ENCODE measurements around the gene TRMT11. TPM values are rescaled to one million over a fixed set of nuclear protein-coding genes. Genes with fewer than 3 reads are reported as not detected.
A peak's percentile ranks its signal among the peaks of the same experiment; 100 is the strongest.

Gene TRMT11
- polyA plus RNA-seq, 1 donor = 24.3 TPM

DNA sequence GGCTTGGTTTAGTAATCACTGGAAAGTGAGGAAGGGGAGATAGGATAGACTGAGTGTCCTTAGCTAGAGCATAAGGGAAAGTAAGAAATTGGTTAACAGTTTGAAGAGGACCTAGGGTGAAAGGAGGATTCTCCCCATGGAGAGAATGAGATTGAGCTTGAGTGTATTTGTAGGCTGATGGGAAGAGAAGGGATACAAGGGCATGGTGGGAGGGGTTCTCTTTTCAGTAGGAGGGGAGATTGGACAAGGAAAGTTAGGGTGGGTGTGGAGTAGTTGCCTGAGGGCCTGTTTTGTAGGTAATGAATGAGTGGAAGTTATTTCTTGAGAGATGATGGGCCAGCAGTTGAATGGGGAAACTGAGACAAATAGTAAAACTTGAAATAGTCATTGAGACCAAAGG is 1.9 kb downstream of the TRMT11 start:
- no peaks in the 10 kb centered on the region for H3K27me3 ChIP-seq (ENCODE audit: control insufficient read depth, insufficient read depth, low read length)
- DNase-seq = no peak
- no peak overlapping the region for H3K4me3 ChIP-seq (ENCODE audit: low read length)
- H3K9me3 ChIP-seq (ENCODE audit: control insufficient read depth, low read depth, low read length) = no peaks in the 10 kb centered on the region
- peaks cover 16% of the 10 kb centered on the region for H3K4me1 ChIP-seq (ENCODE audit: control insufficient read depth, insufficient read depth, low read length)
- H3K27ac ChIP-seq (ENCODE audit: low read length) = no peak overlapping the region
- H3K36me3 ChIP-seq (ENCODE audit: control insufficient read depth, insufficient read depth, low read length) = no peaks in the 10 kb centered on the region

DNA sequence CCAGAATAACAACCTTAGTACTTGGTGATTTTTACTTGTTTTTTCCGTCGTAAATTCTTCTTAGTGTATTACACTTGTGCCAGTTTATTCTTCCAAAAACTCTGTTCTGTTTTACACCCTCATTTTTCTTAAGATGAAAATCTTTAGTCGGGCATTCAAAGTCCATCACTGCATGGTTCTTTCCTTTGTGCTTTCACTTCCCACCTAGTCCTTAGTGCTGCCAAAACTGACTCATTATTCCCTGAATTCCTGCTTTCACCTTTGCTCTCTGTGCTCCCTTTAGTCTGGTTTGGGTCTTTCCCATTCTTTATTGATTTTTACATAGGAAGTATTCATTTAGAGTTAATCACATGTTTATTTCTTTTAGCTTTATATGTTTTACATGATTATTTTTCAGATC is 3.3 kb downstream of the TRMT11 start:
- no peaks in the 10 kb centered on the region for H3K27me3 ChIP-seq (ENCODE audit: control insufficient read depth, insufficient read depth, low read length)
- peaks cover 13% of the 10 kb centered on the region for H3K4me1 ChIP-seq (ENCODE audit: control insufficient read depth, insufficient read depth, low read length)
- H3K27ac ChIP-seq (ENCODE audit: low read length) = no peak overlapping the region
- no peaks in the 10 kb centered on the region for H3K9me3 ChIP-seq (ENCODE audit: control insufficient read depth, low read depth, low read length)
- peak in 1 of 2 donors; percentile 61 for DNase-seq
- no peak overlapping the region for H3K4me3 ChIP-seq (ENCODE audit: low read length)
- WGBS (ENCODE audit: insufficient coverage, low lambda C conversion rate) = 74% methylated on average over 3 of the region's 3 CpGs
- no peaks in the 10 kb centered on the region for H3K36me3 ChIP-seq (ENCODE audit: control insufficient read depth, insufficient read depth, low read length)

GRCh38 chr6:125991653-125992052 is 5.3 kb downstream of the TRMT11 start:
- peaks cover 7% of the 10 kb centered on the region for H3K4me1 ChIP-seq (ENCODE audit: control insufficient read depth, insufficient read depth, low read length)
- no peak overlapping the region for H3K27ac ChIP-seq (ENCODE audit: low read length)
- no peak for DNase-seq
- H3K27me3 ChIP-seq (ENCODE audit: control insufficient read depth, insufficient read depth, low read length) = no peaks in the 10 kb centered on the region
- H3K36me3 ChIP-seq (ENCODE audit: control insufficient read depth, insufficient read depth, low read length) = no peaks in the 10 kb centered on the region
- H3K4me3 ChIP-seq (ENCODE audit: low read length) = no peak overlapping the region
- WGBS (ENCODE audit: insufficient coverage, low lambda C conversion rate) = 71% methylated on average over 1 of the region's 1 CpG
- H3K9me3 ChIP-seq (ENCODE audit: control insufficient read depth, low read depth, low read length) = no peaks in the 10 kb centered on the region

DNA sequence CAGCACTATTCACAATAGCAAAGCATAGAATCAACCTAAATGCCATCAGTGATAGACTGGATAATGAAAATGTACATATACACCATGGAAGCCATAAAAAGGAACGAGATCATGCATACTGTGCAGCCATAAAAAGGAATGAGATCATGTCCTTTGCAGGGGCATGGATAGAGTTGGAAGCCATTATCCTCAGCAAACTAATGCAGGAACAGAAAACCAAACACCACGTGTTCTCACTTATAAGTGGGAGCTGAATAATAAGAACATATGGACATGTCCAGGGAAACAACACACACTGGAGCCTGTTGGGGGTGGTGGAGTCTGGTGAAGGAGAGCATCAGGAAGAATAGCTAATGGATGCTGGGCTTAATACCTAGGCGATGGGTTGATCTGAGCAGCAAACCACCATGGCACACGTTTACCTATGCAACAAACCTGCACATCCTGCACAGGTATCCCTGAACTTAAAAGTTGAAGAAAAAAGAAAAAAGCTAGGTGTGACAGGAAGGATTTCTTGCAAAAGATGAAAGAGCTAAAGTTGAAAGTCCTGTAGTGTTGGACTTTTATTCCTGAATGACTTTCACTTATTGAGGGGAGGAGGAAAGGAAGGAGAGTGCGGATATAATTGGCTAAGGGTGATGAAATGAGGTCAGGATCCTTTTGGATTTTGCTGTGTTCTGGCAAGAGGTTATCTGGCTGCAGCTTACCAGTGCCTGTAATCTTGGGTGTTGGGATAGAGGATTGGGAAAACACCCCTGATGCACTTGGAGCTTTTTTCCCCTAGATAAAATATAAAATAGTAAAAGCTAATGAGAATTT is 8.5 kb downstream of the TRMT11 start:
- Histone ChIP-seq H3K4me1 (ENCODE audit: control insufficient read depth, insufficient read depth, low read length) (no peaks in the 10 kb centered on the region), H3K27ac (ENCODE audit: low read length) (no peak overlapping the region), H3K27me3 (ENCODE audit: control insufficient read depth, insufficient read depth, low read length) (no peaks in the 10 kb centered on the region), H3K36me3 (ENCODE audit: control insufficient read depth, insufficient read depth, low read length) (peaks cover 3% of the 10 kb centered on the region), H3K4me3 (ENCODE audit: low read length) (no peak overlapping the region), H3K9me3 (ENCODE audit: control insufficient read depth, low read depth, low read length) (no peaks in the 10 kb centered on the region)
- DNase-seq = peak in 1 of 2 donors; percentile 34
- 0% methylated on average over 1 of the region's 5 CpGs for WGBS (ENCODE audit: insufficient coverage, low lambda C conversion rate)

DNA sequence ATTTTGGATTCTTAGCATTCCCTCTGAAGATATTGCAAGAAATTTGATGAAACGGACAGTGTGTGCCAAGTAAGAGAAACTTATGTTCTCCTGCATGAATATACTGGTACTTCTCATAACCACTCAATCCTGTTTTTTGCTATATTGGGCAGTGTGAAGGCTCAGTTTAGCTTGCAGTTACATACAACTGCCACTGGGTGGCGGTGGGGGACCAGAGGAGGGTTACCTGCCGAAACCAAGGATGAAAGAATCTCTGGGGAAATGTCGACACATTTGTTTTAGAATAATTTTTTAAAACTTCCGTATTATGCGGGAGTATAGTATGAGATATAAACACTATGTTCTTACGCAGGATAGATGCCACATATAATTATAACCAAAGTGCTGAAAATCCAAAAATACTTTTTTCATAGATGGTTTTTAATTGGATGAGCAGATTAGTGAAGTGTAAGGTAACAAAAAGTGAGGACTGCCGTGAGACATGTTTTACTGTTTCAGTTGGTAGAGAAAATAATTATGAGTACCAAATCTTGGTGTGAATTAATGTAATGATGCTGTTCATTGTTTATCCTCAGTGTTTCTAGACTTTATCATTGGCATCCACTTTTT is 9.7 kb downstream of the TRMT11 start:
- WGBS (ENCODE audit: insufficient coverage, low lambda C conversion rate) = 21% methylated on average over 6 of the region's 8 CpGs
- H3K4me1 ChIP-seq (ENCODE audit: control insufficient read depth, insufficient read depth, low read length) = no peaks in the 10 kb centered on the region
- H3K9me3 ChIP-seq (ENCODE audit: control insufficient read depth, low read depth, low read length) = no peaks in the 10 kb centered on the region
- peak in 1 of 2 donors; percentile 55 for DNase-seq
- H3K27ac ChIP-seq (ENCODE audit: low read length) = no peak overlapping the region
- H3K4me3 ChIP-seq (ENCODE audit: low read length) = no peak overlapping the region
- peaks cover 11% of the 10 kb centered on the region for H3K36me3 ChIP-seq (ENCODE audit: control insufficient read depth, insufficient read depth, low read length)
- H3K27me3 ChIP-seq (ENCODE audit: control insufficient read depth, insufficient read depth, low read length) = no peaks in the 10 kb centered on the region

- Histone ChIP-seq H3K36me3 (ENCODE audit: control insufficient read depth, insufficient read depth, low read length) (peaks cover 20% of the 10 kb centered on the region), H3K4me1 (ENCODE audit: control insufficient read depth, insufficient read depth, low read length) (no peaks in the 10 kb centered on the region), H3K9me3 (ENCODE audit: control insufficient read depth, low read depth, low read length) (no peaks in the 10 kb centered on the region), H3K27me3 (ENCODE audit: control insufficient read depth, insufficient read depth, low read length) (no peaks in the 10 kb centered on the region), H3K4me3 (ENCODE audit: low read length) (no peak overlapping the region), H3K27ac (ENCODE audit: low read length) (no peak overlapping the region)
- no peak for DNase-seq
- 98% methylated on average over 7 of the region's 8 CpGs for WGBS (ENCODE audit: insufficient coverage, low lambda C conversion rate)
Measured at GRCh38 chr6:126002755-126003679, 16.7 kb downstream of the TRMT11 start.

GRCh38 chr6:126007800-126008199 is 21.5 kb downstream of the TRMT11 start:
- Histone ChIP-seq H3K9me3 (ENCODE audit: control insufficient read depth, low read depth, low read length) (no peaks in the 10 kb centered on the region), H3K27me3 (ENCODE audit: control insufficient read depth, insufficient read depth, low read length) (no peaks in the 10 kb centered on the region), H3K4me3 (ENCODE audit: low read length) (no peak overlapping the region), H3K4me1 (ENCODE audit: control insufficient read depth, insufficient read depth, low read length) (no peaks in the 10 kb centered on the region), H3K36me3 (ENCODE audit: control insufficient read depth, insufficient read depth, low read length) (peaks cover 33% of the 10 kb centered on the region), H3K27ac (ENCODE audit: low read length) (no peak overlapping the region)
- no peak for DNase-seq

GRCh38 chr6:126010040-126010439 is 23.7 kb downstream of the TRMT11 start:
- WGBS (ENCODE audit: insufficient coverage, low lambda C conversion rate) = 100% methylated on average over 3 of the region's 4 CpGs
- Histone ChIP-seq H3K4me3 (ENCODE audit: low read length) (no peak overlapping the region), H3K27ac (ENCODE audit: low read length) (no peak overlapping the region), H3K9me3 (ENCODE audit: control insufficient read depth, low read depth, low read length) (no peaks in the 10 kb centered on the region), H3K36me3 (ENCODE audit: control insufficient read depth, insufficient read depth, low read length) (peaks cover 40% of the 10 kb centered on the region), H3K27me3 (ENCODE audit: control insufficient read depth, insufficient read depth, low read length) (no peaks in the 10 kb centered on the region), H3K4me1 (ENCODE audit: control insufficient read depth, insufficient read depth, low read length) (no peaks in the 10 kb centered on the region)
- no peak for DNase-seq

DNA sequence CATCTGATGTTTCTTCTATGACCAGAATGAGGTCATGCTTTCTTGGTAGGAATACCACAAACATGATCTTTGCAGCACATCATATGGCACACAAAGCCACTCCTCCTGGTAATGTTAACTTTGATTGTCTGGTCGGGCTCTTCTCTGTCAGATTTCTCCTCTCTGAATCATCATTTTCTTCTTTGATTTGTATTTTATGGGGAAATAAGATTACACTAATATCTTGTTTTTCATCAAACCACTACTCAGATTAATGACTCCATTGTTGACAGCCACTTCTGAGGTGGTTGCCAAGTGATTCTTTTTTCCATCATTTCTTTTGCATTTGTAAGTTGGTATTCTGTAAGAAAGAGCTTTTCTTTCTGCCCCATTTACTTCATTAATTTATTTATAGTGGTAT is 29.5 kb downstream of the TRMT11 start:
- peaks cover 49% of the 10 kb centered on the region for H3K36me3 ChIP-seq (ENCODE audit: control insufficient read depth, insufficient read depth, low read length)
- no CpG with 5 or more reads among the region's 1 CpG for WGBS (ENCODE audit: insufficient coverage, low lambda C conversion rate)
- no peak for DNase-seq

DNA sequence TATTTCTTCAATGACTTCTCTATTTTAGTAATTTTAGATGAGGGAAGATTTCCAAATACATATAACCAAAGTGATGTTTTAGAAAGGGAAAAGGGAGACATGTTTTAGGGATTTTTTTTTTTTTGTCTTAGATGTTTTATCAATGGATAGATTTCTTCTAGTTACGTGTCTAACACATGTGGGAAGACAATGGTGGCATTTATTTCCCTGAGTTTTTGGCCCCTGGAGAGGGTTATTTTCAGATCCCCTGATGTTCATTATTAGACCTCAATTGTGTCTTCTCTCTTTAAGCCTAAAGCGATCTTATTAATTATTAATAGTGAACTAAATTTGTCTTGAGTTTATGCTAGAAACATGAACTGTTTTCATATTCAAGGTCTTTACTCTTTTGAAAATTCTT is 30.3 kb downstream of the TRMT11 start:
- Histone ChIP-seq H3K36me3 (ENCODE audit: control insufficient read depth, insufficient read depth, low read length) (peaks cover 52% of the 10 kb centered on the region), H3K9me3 (ENCODE audit: control insufficient read depth, low read depth, low read length) (no peaks in the 10 kb centered on the region), H3K4me1 (ENCODE audit: control insufficient read depth, insufficient read depth, low read length) (no peaks in the 10 kb centered on the region), H3K27ac (ENCODE audit: low read length) (no peak overlapping the region), H3K27me3 (ENCODE audit: control insufficient read depth, insufficient read depth, low read length) (no peaks in the 10 kb centered on the region), H3K4me3 (ENCODE audit: low read length) (no peak overlapping the region)
- whole genome bisulfite sequencing (ENCODE audit: insufficient coverage, low lambda C conversion rate) = no CpG with 5 or more reads among the region's 2 CpGs
- DNase-seq = no peak

More for the DNA sequence above, 29.5 kb downstream of the TRMT11 start:
- H3K27me3 ChIP-seq (ENCODE audit: control insufficient read depth, insufficient read depth, low read length) = no peaks in the 10 kb centered on the region
- H3K27ac ChIP-seq (ENCODE audit: low read length) = no peak overlapping the region
- H3K9me3 ChIP-seq (ENCODE audit: control insufficient read depth, low read depth, low read length) = no peaks in the 10 kb centered on the region
- no peak overlapping the region for H3K4me3 ChIP-seq (ENCODE audit: low read length)
- no peaks in the 10 kb centered on the region for H3K4me1 ChIP-seq (ENCODE audit: control insufficient read depth, insufficient read depth, low read length)
